Activated CD8-positive, alpha-beta memory T cell treated with anti-CD3 and anti-CD28 coated beads, Interleukin-2, amount 50 U/mL, for 24 hours (primary cell): ENCODE measurements around the gene RSPH6A.
A peak's percentile ranks its signal among the peaks of the same experiment; 100 is the strongest.

ENCODE experiments used
- DNase-seq: peaks from one replicate; pipeline ENCODE4 v3.0.0-alpha.2; 2020; ENCODE audit errors: extremely low read depth

Gene RSPH6A

DNA sequence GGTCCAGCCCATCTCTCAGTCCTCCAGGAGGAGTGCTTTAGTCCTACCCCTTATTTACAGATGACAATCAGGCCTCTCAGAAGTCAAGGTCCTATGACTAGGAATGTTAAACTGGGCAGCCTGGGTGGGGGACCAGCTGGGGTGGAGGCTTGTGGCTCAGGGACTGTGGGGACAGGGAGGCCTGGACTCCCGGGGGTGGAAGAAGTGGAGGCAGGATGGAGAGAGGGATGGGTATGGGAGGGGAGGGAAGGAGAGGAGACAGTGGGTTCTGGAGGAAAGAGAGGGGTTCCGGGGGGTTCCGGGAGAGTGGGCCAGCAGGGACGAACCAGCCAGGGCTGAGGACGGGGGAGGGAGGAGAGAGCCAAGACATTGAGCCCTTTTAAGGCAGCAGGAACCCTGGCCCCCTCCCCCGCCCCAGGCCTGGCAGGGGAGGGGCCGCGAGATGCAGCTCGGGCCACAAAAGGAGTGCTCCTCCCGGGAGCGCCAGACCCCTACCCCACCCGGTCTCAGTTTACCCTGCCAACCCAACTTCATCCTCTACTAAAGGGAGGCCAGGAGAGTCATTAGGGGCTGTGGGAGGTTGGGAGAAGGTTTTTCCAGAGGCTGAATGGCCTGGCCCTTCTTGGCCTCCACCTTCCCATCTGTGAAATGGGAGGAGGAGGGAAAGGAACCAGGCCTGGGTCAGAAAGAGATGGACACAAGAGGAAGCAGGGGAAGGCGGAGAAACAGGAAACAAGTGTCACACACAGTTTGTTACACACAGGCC, 34.5 kb downstream of the RSPH6A start:
- DNase-seq = no peak

DNA sequence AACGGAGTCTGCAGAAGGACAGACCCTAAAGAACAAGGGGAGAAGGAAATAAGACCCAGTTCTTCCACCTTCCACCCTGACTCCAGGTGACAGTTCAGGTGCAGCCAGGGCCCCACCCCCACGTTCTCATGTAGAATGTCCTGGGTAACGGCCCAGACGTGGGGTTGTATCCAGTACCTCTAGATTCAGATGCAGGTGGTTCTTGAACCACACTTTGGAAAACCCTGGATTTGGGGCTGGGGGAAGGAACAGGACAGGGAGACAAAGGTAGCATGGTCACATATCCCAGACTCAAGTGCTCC, 35.0 kb downstream of the RSPH6A start:
- DNase-seq = no peak

DNA sequence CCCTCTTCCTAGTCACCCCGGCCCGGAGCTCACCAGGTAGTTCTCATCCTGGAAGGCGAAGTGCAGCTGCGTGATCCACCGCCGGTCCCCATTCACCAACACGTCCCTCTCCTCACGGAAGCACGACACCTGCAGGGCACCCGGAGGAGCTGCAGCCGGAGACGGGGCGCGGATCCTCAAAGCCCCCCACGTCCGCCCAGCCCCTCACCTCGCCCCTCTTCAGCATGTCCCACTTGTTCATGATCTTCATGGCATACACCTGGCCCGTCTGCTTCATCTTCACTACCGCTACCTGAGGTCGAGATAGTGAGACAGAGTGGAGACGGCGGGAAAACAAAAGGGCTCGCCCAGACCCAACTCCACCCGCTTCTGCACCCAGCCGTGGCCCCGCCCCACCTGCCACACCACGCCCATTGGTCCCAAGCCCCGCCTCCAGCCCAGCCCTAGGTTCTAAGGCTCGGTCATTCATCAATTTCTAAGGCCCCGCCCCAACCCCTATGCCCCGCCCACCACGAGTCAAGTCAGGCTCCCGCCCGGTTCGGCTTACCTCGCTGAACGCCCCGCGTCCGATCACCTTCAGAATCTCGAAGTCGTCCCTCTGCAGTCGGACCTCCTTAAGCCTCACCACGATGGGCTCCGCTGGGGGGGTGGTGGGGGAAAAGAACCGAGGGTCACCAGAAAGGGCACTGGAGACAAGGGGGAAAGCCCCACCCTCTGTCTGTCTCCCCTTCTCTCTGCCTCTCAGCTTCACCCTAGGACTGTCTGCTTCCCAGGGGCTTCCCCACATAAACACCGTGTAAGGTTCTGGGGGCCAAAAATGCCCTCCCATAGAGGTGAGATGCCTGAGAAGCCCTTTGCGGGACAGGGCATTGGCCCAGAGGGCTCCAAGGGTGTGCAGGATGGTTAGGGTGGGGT, 35.6 kb downstream of the RSPH6A start:
- peak; percentile 80 for DNase-seq

DNA sequence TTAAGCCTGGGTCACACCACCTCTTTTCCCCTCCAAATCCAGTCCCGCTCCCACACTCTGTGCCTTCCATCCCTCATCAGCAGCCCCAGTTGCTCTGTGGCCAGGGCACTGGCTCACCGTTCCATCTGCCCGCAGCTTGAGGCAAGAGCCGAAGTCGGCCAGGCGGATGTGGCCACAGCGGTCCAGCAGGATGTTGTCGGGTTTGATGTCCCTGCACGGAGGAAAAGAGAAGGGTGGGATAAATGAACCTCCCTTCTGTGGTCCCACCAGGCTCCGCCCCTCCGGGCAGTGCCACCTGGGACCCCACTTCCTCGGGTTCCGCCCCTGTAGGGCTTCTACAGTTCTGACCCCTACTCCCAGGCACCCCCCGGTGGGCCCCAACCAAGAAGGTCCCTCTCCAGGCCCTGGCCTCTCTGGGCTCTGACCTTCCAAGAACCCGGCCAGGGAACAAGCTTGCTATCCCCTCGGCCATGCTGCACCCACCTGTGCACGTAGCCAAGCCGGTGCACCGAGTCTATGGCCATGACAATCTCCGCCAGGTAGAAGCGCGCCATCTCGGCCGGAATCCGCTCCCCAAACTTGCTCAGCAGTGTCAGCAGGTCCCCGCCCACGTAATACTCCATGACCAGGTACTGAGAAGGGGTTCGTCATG, 37.0 kb downstream of the RSPH6A start:
- no peak for DNase-seq

DNA sequence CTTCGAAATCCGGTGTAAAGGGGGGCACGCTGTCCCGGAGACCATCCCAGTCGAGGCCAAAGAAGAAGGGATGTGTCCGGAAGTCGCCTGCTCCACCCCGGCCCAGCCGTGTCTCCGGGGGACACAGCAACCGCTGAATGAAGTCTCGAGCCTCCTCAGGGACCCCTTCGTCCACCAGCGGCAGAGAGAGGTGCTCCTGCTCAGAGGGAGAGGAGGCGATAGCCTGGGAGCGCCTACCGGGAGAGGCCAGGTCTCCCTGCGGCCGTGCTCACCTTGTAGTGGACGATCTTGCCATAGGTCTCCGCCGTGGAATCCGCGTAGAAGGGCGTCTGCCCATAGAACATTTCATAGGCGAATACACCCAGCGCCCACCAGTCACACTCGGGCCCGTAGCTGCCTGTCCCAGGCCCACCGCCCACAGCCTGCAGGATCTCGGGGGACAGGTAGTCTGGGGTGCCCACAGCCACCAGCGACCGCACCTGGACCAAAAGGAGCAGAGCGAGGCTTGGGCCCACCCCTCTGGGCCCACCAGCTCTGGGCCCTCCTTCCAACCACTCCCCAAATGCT, 37.6 kb downstream of the RSPH6A start:
- DNase-seq = no peak

DNA sequence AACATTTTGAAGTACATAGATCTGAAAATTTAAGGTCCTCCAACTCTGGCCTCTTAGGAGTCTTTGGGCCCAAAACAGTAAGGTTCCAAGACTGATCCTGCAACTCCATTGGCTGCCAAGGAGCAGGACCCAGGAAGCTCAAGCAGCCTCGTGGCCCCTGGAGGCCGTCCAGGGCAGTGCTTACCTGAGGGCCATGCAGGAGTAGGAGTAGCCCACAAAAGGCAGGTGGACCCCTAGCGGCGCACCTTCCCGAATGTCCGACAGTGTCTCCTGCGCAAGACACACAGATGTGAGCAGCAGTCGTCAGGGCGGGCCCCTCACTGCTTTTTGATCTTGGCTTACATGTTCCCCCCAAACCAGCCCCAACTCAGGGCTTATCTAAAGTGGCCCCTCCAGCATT, 40.3 kb downstream of the RSPH6A start:
- no peak for DNase-seq

DNA sequence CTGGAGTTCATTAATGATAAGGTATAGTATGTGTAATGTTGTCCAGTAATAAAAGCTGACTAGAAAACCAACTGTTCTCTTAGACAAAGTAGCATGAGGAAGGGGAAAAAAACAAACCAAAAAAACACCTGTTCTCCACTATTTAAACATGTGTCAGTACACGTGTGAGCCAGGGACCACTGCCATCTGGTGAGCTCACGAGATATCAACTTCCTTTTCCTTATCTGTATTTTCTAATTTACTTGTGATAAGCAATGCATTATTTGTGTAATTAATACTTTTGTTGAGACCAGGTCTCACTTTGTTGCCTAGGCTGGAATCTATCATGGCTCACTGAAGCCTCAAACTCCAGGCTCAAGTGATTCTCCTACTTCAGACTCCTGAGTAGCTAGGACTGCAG, 41.7 kb downstream of the RSPH6A start:
- no peak for DNase-seq

DNA sequence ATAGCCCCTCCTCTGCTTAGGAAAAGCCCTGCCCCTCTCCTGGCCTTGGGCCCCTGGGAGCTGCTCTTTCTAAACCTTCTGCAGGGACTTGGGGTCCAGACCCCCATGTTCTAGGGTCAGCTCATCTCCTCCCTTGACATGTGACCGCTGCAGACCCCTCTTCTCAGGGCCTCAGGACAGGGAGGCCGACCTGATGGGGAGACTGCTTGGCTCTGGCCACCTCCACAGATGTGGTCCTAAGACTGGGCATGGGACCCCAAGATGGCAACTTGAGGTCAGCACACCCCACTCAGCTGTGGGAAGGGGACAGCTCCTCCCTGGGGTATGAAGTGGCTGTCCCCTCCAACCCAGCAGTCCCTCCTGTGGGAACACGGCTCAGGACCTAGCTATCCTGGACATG, 42.2 kb downstream of the RSPH6A start:
- no peak for DNase-seq

DNA sequence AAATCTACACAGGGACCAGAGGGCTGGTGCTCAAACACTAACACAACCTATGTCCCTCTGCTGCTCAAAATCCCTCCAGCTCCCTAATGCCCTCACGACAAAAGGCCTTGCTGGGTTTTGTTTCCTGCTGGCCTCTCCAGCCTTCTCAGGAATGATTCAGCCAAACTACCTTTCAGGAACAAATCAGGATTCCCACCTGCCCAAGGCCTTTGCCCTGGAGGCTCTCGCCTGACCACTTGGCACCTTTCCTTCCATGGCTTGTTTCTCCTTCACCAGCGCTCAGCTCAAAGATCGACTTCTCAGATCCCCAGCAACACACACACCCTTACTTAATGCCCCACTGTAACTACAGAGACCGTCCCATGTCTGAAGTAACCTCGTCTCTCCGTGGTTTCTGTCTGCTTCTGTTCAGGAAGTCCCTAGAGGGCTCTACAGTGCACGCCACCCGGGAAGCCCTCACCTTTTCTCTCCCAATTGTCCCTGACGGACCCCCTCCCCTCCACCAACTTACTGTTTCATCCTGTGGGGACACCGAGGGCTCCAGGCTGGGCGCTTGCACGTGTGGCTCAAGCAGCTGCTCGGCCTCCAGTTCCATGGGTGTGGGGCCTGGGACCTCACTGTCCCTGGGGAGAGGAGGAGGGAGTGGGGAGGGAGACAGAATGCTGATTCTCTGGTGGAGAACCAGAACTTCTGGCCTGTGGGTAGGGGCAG, 42.8 kb downstream of the RSPH6A start:
- no peak for DNase-seq

DNA sequence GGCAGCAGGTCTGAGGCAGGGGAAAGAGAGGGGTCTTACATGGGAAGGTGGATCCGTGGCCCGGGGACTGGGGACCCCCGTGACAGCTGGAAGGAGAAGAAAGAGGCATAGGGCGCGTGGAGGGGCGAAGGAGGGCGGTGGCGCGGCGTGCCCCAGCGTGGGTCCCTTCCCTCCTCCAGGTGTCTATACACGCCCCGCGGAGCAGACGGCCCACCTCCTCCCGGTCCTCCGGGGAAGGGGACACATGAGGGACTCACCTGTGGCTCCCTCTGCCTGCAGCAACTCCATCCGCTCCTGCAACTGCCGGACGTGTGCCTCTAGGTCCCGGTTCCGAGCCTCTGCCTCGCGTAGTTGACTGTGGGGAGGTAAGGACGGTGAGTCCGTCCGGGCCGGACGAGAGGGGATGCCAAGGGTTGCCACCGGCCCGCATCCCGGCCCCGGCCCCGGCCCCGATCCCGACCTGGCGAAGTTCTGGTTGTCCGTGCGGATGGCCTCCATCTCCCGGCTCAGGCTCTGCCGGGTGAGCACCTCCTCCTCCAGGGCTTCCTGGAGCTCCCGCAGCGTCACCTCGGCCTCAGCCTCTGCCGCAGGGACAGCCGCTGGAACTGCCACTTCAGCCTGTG, 43.7 kb downstream of the RSPH6A start:
- no peak for DNase-seq

DNA sequence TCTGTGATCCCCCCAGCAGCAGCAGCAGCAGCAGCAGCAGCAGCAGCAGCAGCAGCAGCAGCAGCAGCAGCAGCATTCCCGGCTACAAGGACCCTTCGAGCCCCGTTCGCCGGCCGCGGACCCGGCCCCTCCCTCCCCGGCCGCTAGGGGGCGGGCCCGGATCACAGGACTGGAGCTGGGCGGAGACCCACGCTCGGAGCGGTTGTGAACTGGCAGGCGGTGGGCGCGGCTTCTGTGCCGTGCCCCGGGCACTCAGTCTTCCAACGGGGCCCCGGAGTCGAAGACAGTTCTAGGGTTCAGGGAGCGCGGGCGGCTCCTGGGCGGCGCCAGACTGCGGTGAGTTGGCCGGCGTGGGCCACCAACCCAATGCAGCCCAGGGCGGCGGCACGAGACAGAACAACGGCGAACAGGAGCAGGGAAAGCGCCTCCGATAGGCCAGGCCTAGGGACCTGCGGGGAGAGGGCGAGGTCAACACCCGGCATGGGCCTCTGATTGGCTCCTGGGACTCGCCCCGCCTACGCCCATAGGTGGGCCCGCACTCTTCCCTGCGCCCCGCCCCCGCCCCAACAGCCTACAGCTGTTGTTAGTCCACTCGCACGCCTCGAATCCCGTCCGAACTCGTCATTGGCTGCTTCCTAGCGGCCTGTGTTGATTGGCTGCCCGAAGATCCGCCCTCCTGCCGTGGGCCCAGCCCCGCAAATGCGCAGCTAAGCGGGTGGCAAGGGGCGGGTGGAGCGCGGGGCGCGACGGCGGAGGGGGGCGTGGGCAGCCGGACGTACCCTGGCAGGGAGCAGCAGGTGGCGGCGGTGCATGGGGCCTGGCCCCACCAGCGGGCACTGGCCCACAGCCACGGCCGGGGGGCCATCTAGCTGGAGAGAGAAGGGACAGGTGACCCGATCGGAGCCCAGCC, 44.7 kb downstream of the RSPH6A start:
- peak; percentile 62 for DNase-seq

DNA sequence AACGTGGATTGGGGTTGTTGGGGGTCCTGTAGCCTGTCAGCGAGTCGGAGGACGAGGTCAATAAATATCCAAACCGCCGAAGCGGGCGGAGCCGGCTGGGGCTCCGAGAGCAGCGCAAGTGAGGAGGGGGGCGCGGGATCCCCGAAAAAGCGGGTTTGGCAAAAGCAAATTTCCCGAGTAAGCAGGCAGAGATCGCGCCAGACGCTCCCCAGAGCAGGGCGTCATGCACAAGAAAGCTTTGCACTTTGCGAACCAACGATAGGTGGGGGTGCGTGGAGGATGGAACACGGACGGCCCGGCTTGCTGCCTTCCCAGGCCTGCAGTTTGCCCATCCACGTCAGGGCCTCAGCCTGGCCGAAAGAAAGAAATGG, 45.3 kb downstream of the RSPH6A start:
- no peak for DNase-seq

DNA sequence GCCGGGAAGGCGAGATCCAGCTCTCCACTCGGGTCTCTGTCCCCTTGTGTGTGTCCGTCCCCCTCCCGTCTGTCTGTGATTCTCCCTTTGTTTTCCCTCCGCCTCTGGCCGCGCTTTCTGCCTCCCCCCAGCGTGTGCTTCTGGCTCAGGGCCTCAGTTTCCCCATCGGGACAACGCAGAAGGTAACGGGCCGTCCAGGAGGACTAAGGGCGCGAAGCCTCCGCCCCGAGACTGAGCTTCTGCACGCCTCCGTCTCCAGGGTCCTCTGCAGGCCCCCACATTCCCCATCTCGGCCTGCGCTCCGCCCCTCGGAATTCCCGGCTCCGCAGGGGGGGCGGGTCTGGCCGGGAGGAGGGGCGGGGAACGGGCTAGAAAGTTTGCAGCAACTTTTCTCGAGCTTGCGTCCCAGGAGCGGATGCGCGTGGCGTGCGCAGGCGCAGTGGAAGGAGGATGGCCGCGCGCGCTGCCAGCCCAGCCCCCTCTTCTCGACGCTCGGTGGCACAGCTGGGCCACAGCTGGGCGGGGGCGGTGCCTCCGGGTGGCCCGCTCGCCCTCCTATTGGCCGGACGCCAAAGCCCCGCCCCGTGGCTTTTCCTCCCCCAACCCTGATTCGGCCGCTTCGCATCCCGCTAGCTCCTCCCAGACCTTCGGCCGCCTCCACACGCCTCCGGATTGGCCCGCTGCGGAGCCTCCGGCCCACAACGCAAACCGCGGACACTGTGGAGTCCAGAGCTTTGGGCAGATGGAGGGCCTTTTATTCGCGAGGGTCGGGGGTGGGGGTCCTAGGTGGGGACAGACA, 45.9 kb downstream of the RSPH6A start, which contains the start of gene SIX5:
TSS of gene SIX5 (minus strand) at position 269 of the 799 bp plus-strand sequence. CDS start 408 bp downstream, outside the sequence.
- peak; percentile 83 for DNase-seq

DNA sequence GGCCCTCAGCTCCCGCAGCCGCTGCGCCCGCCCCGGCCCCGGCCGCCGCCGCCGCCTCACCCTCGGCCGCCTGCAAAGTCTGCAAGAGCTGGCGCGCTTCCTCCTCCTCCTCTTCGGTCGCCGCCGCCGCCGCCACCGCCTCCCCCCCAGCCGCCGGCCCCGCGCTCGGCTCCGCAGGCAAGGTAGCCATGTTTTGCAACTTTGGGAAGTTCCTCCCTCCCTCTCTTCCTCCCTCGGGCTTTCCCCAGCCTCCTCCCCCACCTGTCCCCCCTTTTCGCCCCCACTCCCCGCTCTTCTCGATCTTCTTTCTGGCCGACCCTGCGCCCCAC, 46.5 kb downstream of the RSPH6A start:
- DNase-seq = no peak

DNA sequence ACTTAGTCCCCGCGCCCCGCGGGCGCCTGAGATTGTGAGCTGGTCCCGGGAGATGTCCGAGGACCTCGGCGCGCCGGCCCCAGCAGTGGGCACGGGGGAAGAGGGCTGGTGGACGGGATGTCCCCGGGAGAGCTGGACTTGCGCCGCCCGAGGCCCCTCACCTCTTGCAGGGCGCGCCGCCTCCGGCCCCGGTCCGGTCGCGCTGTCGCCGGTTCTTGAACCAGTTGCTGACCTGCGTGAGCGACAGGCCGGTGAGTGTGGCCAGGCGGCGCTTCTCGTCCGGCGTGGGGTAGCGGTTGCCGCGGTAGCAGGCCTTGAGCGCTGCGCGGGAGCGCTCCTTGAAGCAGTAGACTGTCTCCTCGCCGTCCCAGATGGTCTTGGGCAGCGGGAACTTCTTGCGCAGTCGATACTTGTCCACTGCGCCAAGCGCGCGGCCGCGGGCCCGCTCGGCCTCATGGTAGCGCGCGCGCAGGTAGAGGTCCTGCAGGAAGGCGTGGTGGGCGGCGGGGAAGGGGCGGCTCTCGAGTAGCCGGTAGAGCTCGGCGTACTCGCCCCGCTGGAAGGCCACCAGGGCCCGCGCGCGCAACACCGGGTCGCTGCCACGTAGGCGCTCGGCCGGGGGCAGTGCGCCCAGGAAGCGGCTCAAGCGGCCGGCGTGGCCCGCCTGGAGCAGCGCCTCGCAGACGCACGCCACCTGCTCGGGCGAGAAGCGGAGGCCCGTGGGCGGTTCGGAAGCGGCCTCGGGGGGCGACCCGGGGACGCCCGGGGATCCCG, 47.0 kb downstream of the RSPH6A start:
- no peak for DNase-seq

DNA sequence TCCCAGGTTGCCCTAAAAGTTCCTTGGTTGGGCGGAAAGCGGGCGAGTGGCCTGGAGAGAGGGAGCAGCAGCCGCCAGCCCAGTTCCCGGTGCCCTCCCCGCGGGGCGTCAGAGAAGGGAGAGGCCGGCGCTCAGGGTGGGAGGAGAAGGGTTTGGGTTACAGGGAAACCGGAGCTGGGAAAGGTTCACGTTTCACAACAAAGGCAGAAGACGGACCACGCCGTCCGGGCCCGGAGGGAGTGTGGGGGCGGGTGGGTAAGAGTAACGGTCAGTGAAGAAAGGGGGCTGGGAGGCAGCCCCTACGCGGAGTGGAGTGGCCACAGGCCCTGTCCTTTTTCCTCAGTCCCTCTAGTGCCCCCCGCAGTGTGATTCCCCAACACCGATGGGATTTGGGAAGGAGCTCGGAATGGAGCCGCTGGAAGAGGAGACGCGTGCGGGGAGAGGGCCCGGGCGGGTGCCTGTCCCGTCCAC, 47.7 kb downstream of the RSPH6A start:
- DNase-seq = no peak

DNA sequence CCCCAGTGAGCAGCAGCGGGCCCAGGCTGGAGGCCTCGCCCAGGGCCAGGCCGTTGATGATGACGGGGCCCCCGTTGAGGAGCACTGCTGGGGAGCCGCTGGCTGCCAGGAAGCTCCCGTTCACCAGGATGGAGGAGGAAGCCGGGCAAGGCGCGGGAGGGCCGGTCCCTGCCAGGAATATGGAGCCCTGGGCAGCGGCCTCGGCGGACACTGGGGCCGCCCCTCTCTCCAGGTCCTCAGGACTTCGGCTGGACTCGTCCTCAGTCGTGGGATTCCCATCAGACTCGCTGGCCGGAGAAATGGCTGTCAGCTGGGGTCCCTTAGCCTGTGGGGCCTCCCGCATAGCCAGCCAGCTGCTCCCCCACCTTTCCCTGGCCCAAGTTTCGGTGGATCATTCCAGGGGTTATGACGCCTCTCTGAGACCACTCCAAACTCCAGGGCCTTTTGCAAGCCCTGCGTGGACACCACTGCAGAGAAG, 48.2 kb downstream of the RSPH6A start:
- no peak for DNase-seq

DNA sequence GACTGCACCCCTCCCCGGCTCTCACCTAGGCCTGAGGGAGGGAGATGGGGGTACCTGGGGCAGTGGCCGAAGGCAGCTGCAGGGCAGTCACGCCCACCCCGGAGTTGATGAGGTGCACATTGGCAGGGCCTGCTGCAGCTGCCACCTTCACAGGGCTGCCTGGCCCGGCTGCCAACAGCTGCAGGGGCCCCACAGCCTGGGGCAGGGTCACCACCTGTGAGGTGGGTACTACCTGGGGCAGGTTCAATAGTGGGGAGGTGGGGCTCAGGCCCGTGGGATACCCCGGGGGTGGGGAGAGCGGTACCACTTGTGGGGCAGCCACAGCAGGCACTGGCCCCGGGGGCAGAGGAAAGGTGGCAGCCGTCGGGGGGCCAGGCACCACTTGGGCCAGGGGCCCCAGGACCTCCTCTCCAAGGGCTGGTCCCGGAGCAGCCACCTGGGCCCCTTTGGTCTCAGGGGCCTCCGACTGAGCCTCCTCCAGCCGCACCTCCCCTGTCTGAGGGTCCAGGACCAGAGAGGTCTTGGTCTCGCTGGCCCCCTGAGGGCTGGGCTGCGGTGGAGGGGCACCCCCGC, 48.7 kb downstream of the RSPH6A start:
- no peak for DNase-seq
